Endothelial cell (in vitro differentiated cells): Measurements from ENCODE around the gene JAKMIP3. TPM values are rescaled to one million over a fixed set of nuclear protein-coding genes. Genes with fewer than 3 reads are reported as not detected.

Experiments
- DNase-seq: peaks from one replicate; pipeline ENCODE4 v3.0.0; 2021; ENCODE audit warnings: low spot score
- H3K27ac Mint-ChIP-seq: one replicate; pipeline ENCODE4 v1.8.0; 2021; ENCODE audit warnings: mixed read lengths, inconsistent platforms; ENCODE audit not compliant: unreplicated experiment
- H3K27me3 Mint-ChIP-seq: one replicate; pipeline ENCODE4 v1.8.0; 2021; ENCODE audit warnings: mild to moderate bottlenecking, moderate library complexity, mixed read lengths, inconsistent platforms; ENCODE audit not compliant: unreplicated experiment
- H3K36me3 Mint-ChIP-seq: one replicate; pipeline ENCODE4 v1.8.0; 2021; ENCODE audit warnings: mild to moderate bottlenecking, low read depth, mixed read lengths, inconsistent platforms; ENCODE audit not compliant: unreplicated experiment
- H3K4me1 Mint-ChIP-seq: one replicate; pipeline ENCODE4 v1.8.0; 2021; ENCODE audit warnings: mild to moderate bottlenecking, mixed read lengths, inconsistent platforms; ENCODE audit not compliant: unreplicated experiment
- H3K4me3 Mint-ChIP-seq: one replicate; pipeline ENCODE4 v1.8.0; 2021; ENCODE audit warnings: mild to moderate bottlenecking, mixed read lengths, inconsistent platforms; ENCODE audit not compliant: unreplicated experiment
- H3K9me3 Mint-ChIP-seq: one replicate; pipeline ENCODE4 v1.8.0; 2021; ENCODE audit warnings: mixed read lengths, inconsistent platforms; ENCODE audit not compliant: unreplicated experiment
- total RNA-seq: library from RNA; stranded (reverse); fragmentation: NEBNext Ultra II Directional; extraction: Animal tissue kit (Norgen Biotek cat#: 25700); gene quantifications from one replicate; pipeline ENCODE4 v1.2.1, GENCODE V29; 2021; ENCODE audit not compliant: unreplicated experiment
- TF ChIP-seq, protein P1 (sequence below): fragments of 200-600 bp; sonication (generic); IDR thresholded peaks from one replicate; pipeline ENCODE4 v1.5.0; 2021; ENCODE audit warnings: antibody characterized with exemption; ENCODE audit not compliant: unreplicated experiment

The JAKMIP3 gene
- total RNA-seq, 1 donor from 2014 or later, result 0.05 TPM

DNA sequence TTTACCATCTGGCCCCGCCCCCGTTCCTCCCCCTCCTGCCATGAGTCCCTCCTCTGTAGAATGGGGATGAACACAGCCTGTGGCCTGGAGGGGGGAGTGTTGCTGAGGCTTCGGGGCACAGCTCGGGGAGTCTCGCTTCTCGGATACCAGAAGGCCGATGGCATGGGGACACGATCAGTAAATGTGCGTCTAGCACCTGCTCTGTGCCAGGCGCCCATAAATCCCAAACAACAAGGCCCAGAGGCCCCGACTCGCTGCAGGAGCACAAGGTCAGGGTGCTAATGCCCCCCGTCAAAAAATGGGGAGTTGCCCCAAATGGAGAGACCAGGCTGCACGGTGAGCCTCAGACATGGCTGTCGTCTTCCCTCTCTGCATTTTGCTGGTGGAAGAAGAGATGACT is 40.7 kb downstream of the JAKMIP3 start:
- no peak overlapping the region for H3K27ac Mint-ChIP-seq
- H3K4me3 Mint-ChIP-seq, result no peak overlapping the region
- no peaks in the 10 kb centered on the region for H3K36me3 Mint-ChIP-seq
- DNase-seq, result no peak
- no peaks in the 10 kb centered on the region for H3K9me3 Mint-ChIP-seq
- peaks cover 4% of the 10 kb centered on the region for H3K27me3 Mint-ChIP-seq
- TF ChIP-seq, protein P1, sequence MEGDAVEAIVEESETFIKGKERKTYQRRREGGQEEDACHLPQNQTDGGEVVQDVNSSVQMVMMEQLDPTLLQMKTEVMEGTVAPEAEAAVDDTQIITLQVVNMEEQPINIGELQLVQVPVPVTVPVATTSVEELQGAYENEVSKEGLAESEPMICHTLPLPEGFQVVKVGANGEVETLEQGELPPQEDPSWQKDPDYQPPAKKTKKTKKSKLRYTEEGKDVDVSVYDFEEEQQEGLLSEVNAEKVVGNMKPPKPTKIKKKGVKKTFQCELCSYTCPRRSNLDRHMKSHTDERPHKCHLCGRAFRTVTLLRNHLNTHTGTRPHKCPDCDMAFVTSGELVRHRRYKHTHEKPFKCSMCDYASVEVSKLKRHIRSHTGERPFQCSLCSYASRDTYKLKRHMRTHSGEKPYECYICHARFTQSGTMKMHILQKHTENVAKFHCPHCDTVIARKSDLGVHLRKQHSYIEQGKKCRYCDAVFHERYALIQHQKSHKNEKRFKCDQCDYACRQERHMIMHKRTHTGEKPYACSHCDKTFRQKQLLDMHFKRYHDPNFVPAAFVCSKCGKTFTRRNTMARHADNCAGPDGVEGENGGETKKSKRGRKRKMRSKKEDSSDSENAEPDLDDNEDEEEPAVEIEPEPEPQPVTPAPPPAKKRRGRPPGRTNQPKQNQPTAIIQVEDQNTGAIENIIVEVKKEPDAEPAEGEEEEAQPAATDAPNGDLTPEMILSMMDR, result no peak
- H3K4me1 Mint-ChIP-seq, result no peaks in the 10 kb centered on the region

DNA sequence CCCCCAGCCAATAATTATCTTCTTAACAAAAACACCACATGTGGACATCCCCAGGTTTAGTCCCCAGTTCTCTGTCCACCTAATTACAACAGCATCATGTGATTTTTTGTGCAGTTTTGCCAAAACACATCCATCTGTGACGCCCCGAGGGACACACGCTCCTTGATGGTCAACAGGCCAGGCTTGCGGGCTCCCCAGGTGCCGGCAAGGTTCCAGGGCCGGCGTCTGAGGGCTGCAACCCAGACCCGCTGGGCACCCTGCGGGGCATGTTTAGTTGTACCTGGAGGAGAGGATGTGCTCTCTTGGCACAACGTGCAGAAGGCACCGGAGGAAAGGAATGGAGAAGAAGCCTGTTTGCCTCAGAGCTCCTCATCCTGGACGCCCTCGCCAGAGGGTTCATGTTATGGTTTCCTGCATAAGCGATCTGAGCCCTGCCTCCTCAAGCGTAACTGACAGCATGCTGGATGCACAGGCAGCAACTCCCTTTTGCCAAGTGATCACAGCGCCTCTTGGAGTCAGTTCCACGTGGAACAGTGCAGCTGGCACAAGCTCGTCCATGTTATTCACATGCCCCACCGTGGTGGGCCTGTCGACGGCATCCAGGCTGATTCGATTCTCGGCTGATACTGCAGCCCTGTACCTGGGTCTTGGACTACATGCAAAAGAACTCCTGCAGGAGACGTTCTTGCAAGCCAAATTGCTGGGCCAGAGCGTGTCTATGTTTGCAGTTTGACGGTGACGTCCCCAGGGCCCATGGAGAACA is 41.6 kb downstream of the JAKMIP3 start:
- no peak for DNase-seq
- Mint-ChIP-seq H3K9me3 (no peaks in the 10 kb centered on the region), H3K36me3 (no peaks in the 10 kb centered on the region), H3K4me3 (no peak overlapping the region), H3K27ac (no peak overlapping the region), H3K27me3 (peaks cover 4% of the 10 kb centered on the region), H3K4me1 (no peaks in the 10 kb centered on the region)
- TF ChIP-seq, protein P1, result no peak

- no peaks in the 10 kb centered on the region for H3K4me1 Mint-ChIP-seq
- TF ChIP-seq, protein P1, result no peak
- no peak for DNase-seq
- peaks cover 4% of the 10 kb centered on the region for H3K27me3 Mint-ChIP-seq
- no peaks in the 10 kb centered on the region for H3K36me3 Mint-ChIP-seq
- H3K9me3 Mint-ChIP-seq, result no peaks in the 10 kb centered on the region
- H3K27ac Mint-ChIP-seq, result no peak overlapping the region
- no peak overlapping the region for H3K4me3 Mint-ChIP-seq
Measured at GRCh38 chr10:132107949-132108877, 42.5 kb downstream of the JAKMIP3 start.

DNA sequence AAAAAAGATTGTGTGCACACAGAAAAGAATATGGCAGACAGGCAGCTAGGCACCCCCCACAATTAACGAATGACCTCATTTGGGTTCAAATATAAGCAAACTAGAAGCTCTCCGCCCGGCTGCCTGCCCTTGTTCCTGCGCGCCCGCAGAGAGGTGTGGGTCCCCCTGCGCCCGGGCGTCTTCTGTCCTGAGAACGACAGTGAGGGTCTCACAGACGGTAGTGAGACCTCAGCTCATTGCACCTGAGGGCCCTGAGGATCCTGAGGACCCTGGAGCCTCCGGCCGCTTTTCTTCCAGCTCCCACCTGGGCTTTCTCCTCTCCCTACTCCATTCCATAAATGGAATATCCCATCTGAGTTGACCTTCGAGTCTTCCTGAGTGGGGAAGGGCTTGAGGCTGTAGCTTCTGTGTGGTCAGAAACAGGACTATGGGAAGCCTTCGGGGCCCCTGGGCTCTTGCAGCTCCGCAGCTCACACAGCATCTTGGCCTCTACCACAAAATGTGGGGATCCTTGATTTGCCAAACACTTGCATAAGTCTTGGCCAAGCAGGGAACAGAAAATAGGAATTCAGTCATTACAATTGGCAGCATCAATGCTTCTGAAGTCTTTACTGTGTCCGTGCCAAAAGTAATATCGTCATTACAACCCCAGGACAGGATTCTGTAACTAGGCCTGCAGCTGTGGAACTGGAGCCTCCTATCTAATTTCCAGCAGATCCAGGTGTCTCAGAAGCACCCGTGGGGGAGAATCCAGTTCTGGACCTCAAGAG is 43.8 kb downstream of the JAKMIP3 start:
- Mint-ChIP-seq H3K4me3 (no peak overlapping the region), H3K9me3 (no peaks in the 10 kb centered on the region), H3K27ac (no peak overlapping the region), H3K36me3 (no peaks in the 10 kb centered on the region), H3K27me3 (peaks cover 2% of the 10 kb centered on the region), H3K4me1 (no peaks in the 10 kb centered on the region)
- TF ChIP-seq, protein P1, result no peak
- DNase-seq, result no peak
